A172 (cell line): ENCODE results near the gene DLGAP4. TPM values are rescaled to one million over a fixed set of nuclear protein-coding genes. Genes with fewer than 3 reads are reported as not detected.

Source experiments
- DNase-seq: peaks from one replicate; pipeline ENCODE4 v3.0.0-alpha.2; 2015; ENCODE audit warnings: low spot score
- total RNA-seq: library from RNA; depleted of rRNA; stranded (reverse); fragments of >200 nt; shearing (Covaris generic); gene quantifications from 2 replicates; pipeline ENCODE4 v1.2.3, GENCODE V29; 2014

Gene DLGAP4
- total RNA-seq, 1 experiment from 2014 or later = 29.6 TPM

- no peak for DNase-seq
These were observed 171.3 kb downstream of the DLGAP4 start for GRCh38 chr20:36477475-36477874.

- DNase-seq = no peak
These were observed 172.2 kb downstream of the DLGAP4 start for GRCh38 chr20:36478137-36478905.

GRCh38 chr20:36479938-36480337 is 173.8 kb downstream of the DLGAP4 start:
- no peak for DNase-seq

- DNase-seq = no peak
These were observed 174.4 kb downstream of the DLGAP4 start for GRCh38 chr20:36480456-36481048.

- DNase-seq = no peak
These were observed 175.4 kb downstream of the DLGAP4 start for GRCh38 chr20:36481380-36482043.

- DNase-seq = no peak
These were observed 175.9 kb downstream of the DLGAP4 start for GRCh38 chr20:36482044-36482473.

GRCh38 chr20:36483209-36483918 is 177.2 kb downstream of the DLGAP4 start:
- DNase-seq = no peak

- DNase-seq = no peak
These were observed 178.0 kb downstream of the DLGAP4 start for GRCh38 chr20:36483919-36484808.

- no peak for DNase-seq
These were observed 179.1 kb downstream of the DLGAP4 start for GRCh38 chr20:36485286-36485685.

GRCh38 chr20:36487069-36487468 is 180.9 kb downstream of the DLGAP4 start:
- DNase-seq = no peak

- DNase-seq = no peak
These were observed 184.1 kb downstream of the DLGAP4 start for GRCh38 chr20:36490191-36490590.

- peak; percentile 38 for DNase-seq
These were observed 185.9 kb downstream of the DLGAP4 start for GRCh38 chr20:36491901-36492617.

GRCh38 chr20:36493051-36493800 is 187.1 kb downstream of the DLGAP4 start:
- DNase-seq = no peak

- peak; percentile 94 for DNase-seq
These were observed 187.6 kb downstream of the DLGAP4 start for GRCh38 chr20:36493801-36494114.

GRCh38 chr20:36496707-36497669 is 190.8 kb downstream of the DLGAP4 start:
- no peak for DNase-seq

GRCh38 chr20:36497856-36498255 is 191.7 kb downstream of the DLGAP4 start:
- DNase-seq = peak; percentile 70

GRCh38 chr20:36498386-36499179 is 192.4 kb downstream of the DLGAP4 start:
- DNase-seq = no peak

GRCh38 chr20:36499211-36499610 is 193.1 kb downstream of the DLGAP4 start:
- no peak for DNase-seq
